Smooth muscle cell (in vitro differentiated cells): ENCODE data around the gene CNPY3. TPM values are rescaled to one million over a fixed set of nuclear protein-coding genes. Genes with fewer than 3 reads are reported as not detected.
A peak's percentile ranks its signal among the peaks of the same experiment; 100 is the strongest.

Experiments
- DNase-seq: peaks from one replicate; lab custom pipeline; 2025; ENCODE audit not compliant: unreplicated experiment; lab: John Stamatoyannopoulos, UW
- H2AFZ ChIP-seq: fragments of 200-600 bp; sonication (generic); 2 replicates; pipeline ENCODE4 v1.6.0; 2016; ENCODE audit warnings: antibody characterized with exemption, low read depth, mild to moderate bottlenecking
- H3F3A ChIP-seq: fragments of 200-600 bp; sonication (generic); 2 replicates; pipeline ENCODE4 v1.6.0; 2017; ENCODE audit warnings: antibody characterized with exemption, low read depth
- H3K27ac ChIP-seq: fragments of 200-600 bp; sonication (generic); 2 replicates; pipeline ENCODE4 v1.5.1; 2016; ENCODE audit warnings: low read depth, mild to moderate bottlenecking
- H3K27me3 ChIP-seq: fragments of 200-600 bp; sonication (generic); 2 replicates; pipeline ENCODE4 v1.6.1; 2016; ENCODE audit warnings: low read depth, mild to moderate bottlenecking
- H3K36me3 ChIP-seq: fragments of 200-600 bp; sonication (generic); 2 replicates; pipeline ENCODE4 v1.5.1; 2016; ENCODE audit warnings: low read depth
- H3K4me1 ChIP-seq: fragments of 200-600 bp; sonication (generic); 2 replicates; pipeline ENCODE4 v1.5.1; 2016; ENCODE audit warnings: low read depth
- H3K4me2 ChIP-seq: fragments of 200-600 bp; sonication (generic); 2 replicates; pipeline ENCODE4 v1.6.0; 2016; ENCODE audit warnings: mild to moderate bottlenecking
- H3K4me3 ChIP-seq: fragments of 200-600 bp; sonication (generic); 2 replicates; pipeline ENCODE4 v1.5.1; 2016; ENCODE audit warnings: mild to moderate bottlenecking
- H3K79me2 ChIP-seq: fragments of 200-600 bp; sonication (generic); 2 replicates; pipeline ENCODE4 v1.6.0; 2016; ENCODE audit warnings: low read depth, mild to moderate bottlenecking
- H3K9ac ChIP-seq: fragments of 200-600 bp; sonication (generic); 2 replicates; pipeline ENCODE4 v1.6.0; 2016; ENCODE audit warnings: low read depth
- H3K9me3 ChIP-seq: fragments of 200-600 bp; sonication (generic); replicated peaks from 2 replicates; pipeline ENCODE4 v1.5.1; 2016; ENCODE audit warnings: low read depth
- H4K20me1 ChIP-seq: fragments of 200-600 bp; sonication (generic); 2 replicates; pipeline ENCODE4 v1.6.0; 2016; ENCODE audit warnings: low read depth
- CTCF ChIP-seq: fragments of 200-600 bp; sonication (generic); IDR thresholded peaks from 2 replicates; pipeline ENCODE4 v1.5.1; 2017; ENCODE audit warnings: borderline replicate concordance, mild to moderate bottlenecking, antibody characterized with exemption; ENCODE audit not compliant: insufficient read depth, poor library complexity, severe bottlenecking
- WGBS: methylation state at CpG from one replicate; pipeline ENCODE4 v1.1.7; 2016; ENCODE audit warnings: low lambda C conversion rate; 5-methylcytosine and 5-hydroxymethylcytosine counted together
- polyA plus RNA-seq: library from polyadenylated mRNA; unstranded; fragments of >200 nt; fragmentation: Nextera tagmentation; extraction: Ambion mirVana; gene quantifications from 2 replicates; pipeline ENCODE4 v1.2.1, GENCODE V29; 2016
- total RNA-seq: library from RNA; depleted of rRNA; stranded (reverse); fragments of >200 nt; gene quantifications from 2 replicates; pipeline ENCODE4 v1.2.3, GENCODE V29; 2014

Gene CNPY3
- total and polyA plus RNA-seq, 2 experiments from 2014 or later, result 20.5 to 51.4 TPM

- no peak for TF ChIP-seq CTCF
- H3K4me1 ChIP-seq, result peaks cover 17% of the 10 kb centered on the region
- H3K9me3 ChIP-seq, result no peaks in the 10 kb centered on the region
- H2AFZ ChIP-seq, result peak overlapping the region; percentile 76
- DNase-seq, result no peak
- H3K4me3 ChIP-seq, result peak overlapping the region; percentile 67
- H3K4me2 ChIP-seq, result peak overlapping the region; percentile 90
- H3K79me2 ChIP-seq, result peaks cover 35% of the 10 kb centered on the region
- H3K27ac ChIP-seq, result peak overlapping the region; percentile 85
- H3K9ac ChIP-seq, result peak overlapping the region; percentile 64
- peaks cover 18% of the 10 kb centered on the region for H3F3A ChIP-seq
- H3K27me3 ChIP-seq, result no peaks in the 10 kb centered on the region
- WGBS, result under 1% methylated on average over 16 of the region's 16 CpGs
- no peaks in the 10 kb centered on the region for H4K20me1 ChIP-seq
- no peaks in the 10 kb centered on the region for H3K36me3 ChIP-seq
These were observed 611 bp downstream of the CNPY3 start for GRCh38 chr6:42929821-42930360.

GRCh38 chr6:42932412-42932811, 3.1 kb downstream of the CNPY3 start:
- Histone ChIP-seq H3F3A (peaks cover 18% of the 10 kb centered on the region), H3K79me2 (peaks cover 36% of the 10 kb centered on the region), H3K27me3 (no peaks in the 10 kb centered on the region), H3K4me1 (peaks cover 17% of the 10 kb centered on the region), H3K9ac (no peak overlapping the region), H3K27ac (no peak overlapping the region), H2AFZ (no peak overlapping the region), H3K4me3 (no peak overlapping the region), H3K36me3 (no peaks in the 10 kb centered on the region), H3K4me2 (no peak overlapping the region), H3K9me3 (no peaks in the 10 kb centered on the region), H4K20me1 (no peaks in the 10 kb centered on the region)
- TF ChIP-seq CTCF, result no peak
- no peak for DNase-seq
- WGBS, result 88% methylated on average over 3 of the region's 3 CpGs

GRCh38 chr6:42933205-42933604, 3.9 kb downstream of the CNPY3 start:
- no peak overlapping the region for H3K4me3 ChIP-seq
- no peak overlapping the region for H3K27ac ChIP-seq
- H3F3A ChIP-seq, result peaks cover 18% of the 10 kb centered on the region
- no peak overlapping the region for H3K9ac ChIP-seq
- H2AFZ ChIP-seq, result no peak overlapping the region
- no peaks in the 10 kb centered on the region for H4K20me1 ChIP-seq
- H3K27me3 ChIP-seq, result no peaks in the 10 kb centered on the region
- no peak for TF ChIP-seq CTCF
- H3K36me3 ChIP-seq, result no peaks in the 10 kb centered on the region
- H3K9me3 ChIP-seq, result no peaks in the 10 kb centered on the region
- WGBS, result 61% methylated on average over 3 of the region's 3 CpGs
- no peak for DNase-seq
- peaks cover 36% of the 10 kb centered on the region for H3K79me2 ChIP-seq
- H3K4me1 ChIP-seq, result peaks cover 15% of the 10 kb centered on the region
- no peak overlapping the region for H3K4me2 ChIP-seq

GRCh38 chr6:42935322-42935721, 6.0 kb downstream of the CNPY3 start:
- no peak for TF ChIP-seq CTCF
- H3K4me2 ChIP-seq, result no peak overlapping the region
- no peaks in the 10 kb centered on the region for H3K9me3 ChIP-seq
- H3K27ac ChIP-seq, result no peak overlapping the region
- peaks cover 9% of the 10 kb centered on the region for H3F3A ChIP-seq
- WGBS, result 97% methylated on average over 7 of the region's 7 CpGs
- no peak overlapping the region for H2AFZ ChIP-seq
- no peaks in the 10 kb centered on the region for H4K20me1 ChIP-seq
- no peaks in the 10 kb centered on the region for H3K36me3 ChIP-seq
- peaks cover 36% of the 10 kb centered on the region for H3K79me2 ChIP-seq
- H3K27me3 ChIP-seq, result no peaks in the 10 kb centered on the region
- peaks cover 8% of the 10 kb centered on the region for H3K4me1 ChIP-seq
- no peak overlapping the region for H3K9ac ChIP-seq
- H3K4me3 ChIP-seq, result no peak overlapping the region
- DNase-seq, result no peak
